ENCODE measurements around the gene CRACDL. TPM values are rescaled to one million over a fixed set of nuclear protein-coding genes. Genes with fewer than 3 reads are reported as not detected.

CRACDL gene
- total RNA-seq, 1 experiment from 2014 or later = 0.08 TPM

DNA sequence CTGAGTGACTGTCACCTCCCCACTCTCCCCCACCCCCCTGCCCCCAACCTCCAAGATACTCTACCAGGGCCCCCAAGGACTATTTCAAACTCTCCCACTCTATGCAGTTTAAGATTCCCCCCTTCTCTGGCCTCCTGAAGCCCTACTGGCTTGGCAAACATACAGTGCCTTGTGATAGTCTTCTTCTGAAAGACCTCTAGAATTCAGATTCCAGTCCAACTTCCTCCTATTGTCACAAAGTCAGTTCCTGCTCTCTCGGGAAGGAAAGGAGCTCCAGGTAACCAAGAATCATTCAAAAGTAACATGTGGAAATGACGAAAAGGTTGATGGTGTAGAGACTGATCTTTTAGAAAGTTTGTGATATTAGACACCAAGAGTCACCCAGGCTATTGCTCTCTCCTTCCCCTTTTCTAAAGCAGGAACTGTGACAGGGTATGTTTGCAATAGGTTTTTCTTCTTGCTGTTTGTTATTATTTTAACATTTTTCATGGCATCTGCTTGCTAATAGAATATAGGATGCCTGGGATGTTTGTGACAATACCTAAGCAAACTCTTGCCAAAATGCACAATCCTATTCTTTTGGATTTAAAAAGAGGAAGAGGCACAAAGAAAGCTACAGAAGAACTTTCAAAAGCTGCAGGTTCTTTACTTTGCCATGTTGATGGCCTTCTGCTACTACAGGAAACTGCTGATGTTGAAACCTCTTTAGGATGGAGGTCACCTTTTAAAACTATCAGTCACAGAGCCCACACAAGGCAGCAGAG is 111.6 kb downstream of the CRACDL start:
- DNase-seq (ENCODE audit: low spot score) = no peak

DNA sequence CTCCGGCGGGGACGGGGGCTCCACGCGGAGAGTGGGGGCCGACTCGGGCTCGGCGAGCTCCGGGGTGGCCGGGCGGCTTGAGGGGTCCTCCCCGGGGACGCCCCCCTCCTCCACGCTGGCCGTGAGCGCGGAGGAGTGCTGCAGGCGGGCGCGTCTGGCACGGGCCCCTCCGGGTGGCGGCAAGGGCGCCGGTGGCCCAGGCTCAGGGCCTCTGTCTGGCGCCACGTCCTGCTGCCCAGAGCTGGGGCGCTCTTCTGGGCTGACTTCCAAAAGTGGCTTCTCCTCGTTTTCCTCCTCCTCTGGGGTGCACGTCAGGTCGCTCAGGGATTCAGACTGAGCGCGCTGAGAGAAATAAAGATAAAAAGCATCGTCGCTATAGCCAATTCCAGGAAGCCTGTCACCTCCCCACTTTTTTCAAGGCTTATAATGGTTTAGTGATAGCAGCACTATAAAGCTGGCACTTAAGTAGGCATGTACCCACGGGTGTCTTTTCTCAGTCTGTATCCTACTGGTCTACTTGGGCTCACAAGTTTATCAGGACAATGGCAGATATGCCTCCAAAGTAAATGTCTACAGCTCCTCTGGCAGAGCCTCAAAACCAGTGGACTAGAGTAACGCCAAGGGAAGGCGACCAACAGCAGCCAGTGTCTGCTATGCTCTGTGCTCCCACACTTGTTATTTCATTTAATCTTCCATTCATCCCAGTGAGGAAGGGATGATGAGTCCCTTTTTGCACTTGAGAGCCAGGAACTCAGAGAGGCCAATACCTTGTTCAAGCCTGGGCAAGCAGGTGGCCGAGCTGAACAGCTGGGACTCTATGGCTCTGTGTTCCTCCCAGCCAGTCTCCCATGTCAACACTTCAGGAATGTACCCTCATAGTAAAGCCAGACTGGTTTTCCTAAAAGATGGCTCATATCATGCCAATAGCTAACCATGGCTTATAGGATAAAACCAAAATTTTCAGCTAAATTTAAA is 112.5 kb downstream of the CRACDL start:
- no peak for DNase-seq (ENCODE audit: low spot score)

DNA sequence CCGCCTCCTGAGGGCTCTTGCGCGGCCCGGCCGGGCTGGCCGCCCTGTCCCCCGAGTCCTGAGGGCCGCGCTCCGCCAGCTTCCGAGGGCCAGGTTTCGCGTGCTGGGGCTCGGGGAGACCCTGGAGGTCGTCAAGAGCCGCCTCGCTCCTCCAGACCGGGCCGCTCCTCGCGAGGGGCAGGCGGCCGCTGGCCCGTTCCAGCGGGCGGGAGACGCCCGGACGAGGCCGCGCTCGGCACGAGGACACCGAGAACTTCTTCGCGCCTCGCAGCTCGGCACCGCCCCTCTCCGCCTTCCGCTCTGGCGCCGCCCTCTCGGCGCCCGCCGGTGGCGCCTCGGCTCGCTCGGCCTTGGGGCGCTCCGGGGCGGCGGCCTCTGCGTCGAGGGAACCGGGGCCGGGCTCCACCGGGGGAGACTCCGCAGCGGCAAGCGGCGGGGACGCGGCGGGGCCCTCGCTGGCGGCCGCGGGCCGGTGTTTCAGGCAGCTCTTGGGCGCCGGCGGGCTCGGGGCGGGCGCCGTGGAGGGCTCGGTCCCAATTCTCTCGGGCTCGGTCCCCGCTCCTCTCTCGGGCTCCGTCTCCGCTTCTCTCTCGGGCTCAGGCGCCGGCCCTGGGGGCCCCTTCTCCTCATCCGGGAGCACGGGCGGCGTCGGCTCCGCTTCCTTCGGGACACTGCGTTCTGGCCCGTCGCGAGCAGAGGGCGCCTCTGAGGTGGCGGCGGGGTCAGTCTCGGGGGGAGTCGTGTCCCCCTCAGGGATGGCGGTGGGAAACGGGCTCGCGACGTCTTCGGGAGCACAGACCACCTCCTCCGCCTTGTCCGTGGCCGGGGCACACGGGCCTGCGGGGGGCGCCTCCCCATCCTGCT is 113.5 kb downstream of the CRACDL start:
- DNase-seq (ENCODE audit: low spot score) = no peak

DNA sequence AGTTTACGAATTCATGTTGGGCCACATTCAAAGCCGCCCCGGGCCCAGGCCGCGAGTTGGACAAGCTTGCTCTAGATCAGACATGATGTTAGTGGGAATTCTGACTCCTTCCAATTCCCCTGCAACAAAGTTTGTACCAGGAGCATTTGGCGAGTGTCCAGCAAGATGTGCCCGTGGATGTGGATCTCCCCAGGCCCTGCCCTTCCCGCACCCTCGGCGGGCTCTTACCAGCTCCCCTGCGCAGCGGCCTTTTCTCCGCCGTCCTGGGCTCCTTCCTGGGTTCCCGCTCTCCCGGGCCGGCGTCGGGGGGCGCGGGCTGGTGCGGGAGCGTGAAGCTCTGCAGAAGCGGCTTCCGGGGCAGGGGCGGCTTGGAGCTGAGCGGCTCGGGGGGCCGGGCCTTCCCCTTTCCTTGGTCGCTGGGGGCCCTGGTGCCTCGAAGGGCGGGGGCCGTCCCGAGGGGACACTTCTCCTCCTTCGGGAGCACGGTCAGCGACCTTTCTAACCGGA is 114.3 kb downstream of the CRACDL start:
- no peak for DNase-seq (ENCODE audit: low spot score)

DNA sequence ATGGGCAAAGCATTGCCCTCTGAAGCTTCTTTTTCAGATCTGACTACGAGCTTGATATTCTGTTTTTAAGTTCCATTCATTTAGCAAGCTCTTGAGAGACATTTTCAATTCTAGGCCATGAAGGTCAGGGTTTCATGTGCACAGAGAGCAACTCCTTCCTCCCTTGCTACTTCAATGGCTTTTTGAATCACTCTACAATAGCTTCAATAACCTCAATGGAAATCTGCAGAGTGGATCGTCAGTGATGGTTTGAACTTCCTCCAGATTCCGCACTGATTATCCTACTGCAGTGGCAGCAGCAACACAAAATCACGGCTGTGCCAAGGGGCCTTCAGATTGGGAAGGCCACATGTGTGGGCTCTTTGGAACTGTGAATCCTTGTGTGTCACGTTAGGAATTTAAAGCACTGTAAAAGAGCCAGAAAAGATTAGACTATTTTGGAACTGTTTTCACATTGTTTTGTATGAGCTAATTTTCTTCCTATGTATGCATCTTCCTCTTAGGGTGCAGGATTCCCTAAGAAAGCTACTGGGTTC is 116.7 kb downstream of the CRACDL start:
- no peak for DNase-seq (ENCODE audit: low spot score)

DNA sequence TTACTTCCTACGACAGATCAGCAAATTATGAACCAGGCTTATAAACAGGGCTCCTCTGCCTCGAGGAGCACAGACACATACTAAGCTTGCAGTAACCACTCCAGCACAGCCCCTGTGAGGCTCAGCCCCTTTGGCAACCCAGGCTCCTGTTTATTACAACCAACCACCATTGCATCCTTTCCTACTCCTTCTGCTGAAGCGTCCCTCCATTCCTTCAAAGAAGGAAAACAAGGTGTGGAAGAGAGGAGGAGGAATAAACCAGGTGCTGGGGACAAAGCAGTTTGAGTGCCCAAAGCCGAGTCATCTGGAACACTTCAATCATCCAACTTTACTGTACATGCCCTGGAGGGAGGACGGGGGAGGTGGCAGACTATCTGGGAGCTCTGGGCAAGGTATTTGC is 117.9 kb downstream of the CRACDL start:
- no peak for DNase-seq (ENCODE audit: low spot score)

DNA sequence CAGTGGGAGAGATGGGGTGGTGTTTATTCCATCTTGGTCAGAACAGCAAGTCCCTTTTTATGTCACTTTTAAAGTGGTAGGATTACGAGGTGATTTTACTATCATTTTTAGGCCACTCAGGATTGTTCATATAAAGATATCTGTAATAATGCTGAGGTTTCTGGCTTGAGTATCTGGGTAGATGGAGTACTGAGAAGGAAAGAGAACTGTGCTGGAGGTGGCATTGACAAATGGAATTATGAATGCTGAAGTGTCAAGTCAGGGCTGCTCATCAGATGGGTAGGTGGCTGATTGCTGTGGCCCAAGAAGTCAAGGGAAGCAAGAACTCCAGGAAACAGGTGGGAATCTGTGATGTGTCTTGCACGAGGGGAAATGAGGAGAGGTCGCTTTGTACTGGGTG is 119.7 kb downstream of the CRACDL start:
- no peak for DNase-seq (ENCODE audit: low spot score)

DNA sequence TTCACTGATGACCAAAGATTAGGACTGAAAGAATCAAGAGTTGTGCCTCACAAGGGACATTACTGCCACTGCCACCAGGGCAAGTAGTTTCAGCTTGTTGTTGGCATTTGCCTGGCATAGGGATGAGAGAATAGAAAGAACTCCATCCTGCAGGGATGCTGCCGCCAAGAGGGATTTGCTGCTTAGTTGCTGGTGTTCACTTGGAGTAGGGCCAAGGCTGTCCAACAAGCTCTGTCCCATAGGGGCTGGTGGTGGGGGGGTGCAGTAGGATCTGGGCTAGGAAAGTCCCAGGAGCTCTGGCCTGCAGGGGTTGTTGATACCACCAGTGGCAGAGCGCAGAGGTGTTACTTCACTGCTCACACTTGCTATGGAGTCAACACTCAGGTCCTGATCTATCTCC is 120.2 kb downstream of the CRACDL start:
- DNase-seq (ENCODE audit: low spot score) = no peak

DNA sequence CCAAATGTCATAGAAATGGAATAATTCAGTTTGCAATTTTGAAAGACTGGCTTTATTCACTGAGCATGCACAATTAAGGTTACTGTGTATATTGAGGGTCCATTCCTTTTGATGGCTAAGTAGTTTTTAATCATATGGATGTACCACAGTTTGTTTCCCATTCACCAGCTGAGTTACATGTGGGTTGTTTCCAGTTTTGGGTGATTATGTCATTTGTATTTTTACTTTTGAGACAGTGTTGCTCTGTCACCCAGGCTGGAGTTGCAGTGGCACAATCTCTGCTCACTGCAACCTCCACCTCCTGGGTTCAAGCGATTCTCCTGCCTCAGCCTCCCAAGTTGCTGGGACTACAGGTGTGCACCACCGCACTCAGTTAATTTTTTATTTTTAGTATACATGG is 124.3 kb downstream of the CRACDL start:
- no peak for DNase-seq (ENCODE audit: low spot score)

DNA sequence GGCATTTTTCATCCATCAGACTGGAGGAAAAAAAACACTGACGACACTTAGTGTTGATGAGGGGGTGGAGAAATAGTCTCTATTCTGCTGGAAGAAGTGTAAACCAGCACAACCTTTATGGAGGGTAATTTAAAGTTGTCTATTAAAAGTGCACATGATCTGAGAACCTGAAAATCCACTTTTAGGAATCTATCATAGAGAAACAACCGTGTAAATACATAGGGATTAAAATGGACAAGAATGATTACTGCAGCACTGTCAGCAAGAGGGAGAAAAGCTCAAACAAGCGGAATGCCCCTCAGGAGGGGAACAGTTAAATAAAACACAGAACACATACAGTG is 125.5 kb downstream of the CRACDL start:
- DNase-seq (ENCODE audit: low spot score) = no peak

DNA sequence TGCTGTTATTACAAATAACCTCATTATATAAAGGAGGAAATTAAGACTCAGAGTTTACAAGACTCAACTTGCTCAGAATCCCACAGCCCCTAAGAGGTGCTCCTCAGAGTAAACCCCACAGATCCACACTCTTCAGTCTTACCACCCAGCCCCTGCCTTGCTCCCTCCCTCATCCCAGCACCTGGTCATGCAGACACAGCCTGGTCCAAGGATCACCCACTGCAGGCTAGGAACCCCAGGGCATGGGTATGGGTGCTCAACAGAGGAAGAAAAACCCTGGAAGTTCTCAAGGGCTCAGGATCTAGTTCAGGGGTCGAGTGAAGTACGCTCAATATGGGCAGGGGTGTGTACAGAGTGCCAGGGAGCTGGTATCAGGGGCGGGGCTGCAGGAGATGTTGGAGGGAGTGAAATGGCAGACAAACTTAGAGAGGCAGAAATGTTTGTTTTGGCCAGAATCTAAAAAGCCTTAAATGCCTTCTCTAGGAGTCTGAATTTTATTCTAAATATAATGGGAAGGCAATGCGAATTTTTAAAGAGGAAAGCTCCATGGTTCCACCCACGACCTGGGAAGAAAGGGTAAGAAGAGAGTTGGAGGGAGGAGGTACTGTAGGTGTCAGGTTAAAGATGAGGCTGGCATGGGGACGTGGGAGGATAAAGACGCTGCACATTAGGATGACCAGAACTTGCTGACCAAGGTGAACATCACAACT is 126.0 kb downstream of the CRACDL start:
- DNase-seq (ENCODE audit: low spot score) = no peak

DNA sequence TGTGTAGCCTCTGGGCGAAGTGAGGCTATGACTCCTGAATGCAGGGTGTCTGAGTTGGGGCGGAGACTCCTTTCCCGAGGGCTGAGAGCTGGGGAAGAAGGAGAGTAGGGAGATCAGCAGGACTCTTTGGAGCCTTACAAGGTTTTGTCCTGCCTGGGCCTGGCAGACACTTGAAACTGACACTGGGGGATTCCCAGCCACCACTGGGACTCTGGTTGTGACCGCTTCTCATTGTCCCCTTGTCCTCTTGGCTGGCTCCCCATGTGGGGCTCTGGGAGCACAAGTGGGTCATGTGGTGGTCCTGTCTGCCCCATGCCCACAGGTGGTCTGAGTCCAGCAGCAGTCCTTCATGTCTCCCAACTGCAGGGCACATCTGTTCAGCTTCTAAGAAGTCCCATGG is 126.9 kb downstream of the CRACDL start:
- no peak for DNase-seq (ENCODE audit: low spot score)

DNA sequence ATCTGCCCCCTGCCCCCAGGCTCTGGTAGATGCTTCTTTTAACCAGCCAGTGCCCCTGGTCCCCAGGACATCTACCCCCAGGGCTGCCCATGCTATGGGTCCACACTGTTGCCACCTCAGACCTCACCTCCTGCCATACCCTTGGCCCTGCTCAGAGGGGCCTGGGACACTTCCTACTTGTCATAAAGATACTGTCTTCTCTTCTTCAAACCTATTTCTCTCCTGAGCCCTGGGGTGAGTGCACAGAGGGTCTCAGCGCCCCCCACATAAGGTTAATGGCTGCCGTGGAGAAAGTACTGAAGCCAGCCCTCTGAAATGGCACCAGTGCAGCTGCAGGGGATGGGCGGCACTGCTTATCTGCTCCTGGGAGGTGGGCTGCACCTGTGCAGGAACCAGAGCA is 127.5 kb downstream of the CRACDL start:
- no peak for DNase-seq (ENCODE audit: low spot score)

DNA sequence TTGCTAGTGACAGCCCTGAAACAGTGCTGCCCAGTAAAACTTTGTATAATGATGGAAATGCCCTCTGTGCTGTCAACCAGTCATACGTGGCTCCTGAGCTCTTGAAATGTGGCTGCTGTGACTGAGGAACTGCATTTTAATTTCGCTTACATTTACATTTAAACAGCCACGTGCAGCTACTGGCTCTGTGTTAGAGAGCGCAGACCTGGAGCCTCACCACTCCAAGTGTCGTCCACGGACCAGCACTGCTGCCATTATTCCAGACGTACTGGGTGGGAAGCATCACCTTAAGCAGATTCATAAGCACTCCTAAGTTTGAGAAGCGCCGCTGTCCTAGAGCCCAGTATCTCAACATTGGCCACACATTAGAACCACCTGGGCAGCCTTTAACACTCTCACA is 128.1 kb downstream of the CRACDL start:
- no peak for DNase-seq (ENCODE audit: low spot score)

DNA sequence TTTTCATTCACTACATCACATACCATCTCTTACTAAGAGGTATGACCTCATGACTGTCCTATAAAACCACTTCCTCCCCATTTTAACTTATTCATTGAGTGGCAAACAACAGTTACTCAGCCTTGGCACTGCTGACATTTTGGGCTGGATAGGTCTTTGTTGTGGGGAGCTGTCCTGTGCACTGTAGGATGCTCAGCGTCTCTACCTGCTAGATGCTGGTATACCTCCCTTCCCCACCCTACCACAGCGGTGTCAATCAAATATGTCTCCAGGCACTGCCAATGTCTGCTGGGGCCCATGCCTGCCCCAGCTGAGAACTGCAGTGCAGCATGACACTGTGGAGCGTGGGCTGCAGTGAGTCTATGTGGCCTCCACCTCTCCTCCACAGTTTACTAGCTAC is 128.8 kb downstream of the CRACDL start:
- DNase-seq (ENCODE audit: low spot score) = no peak

DNA sequence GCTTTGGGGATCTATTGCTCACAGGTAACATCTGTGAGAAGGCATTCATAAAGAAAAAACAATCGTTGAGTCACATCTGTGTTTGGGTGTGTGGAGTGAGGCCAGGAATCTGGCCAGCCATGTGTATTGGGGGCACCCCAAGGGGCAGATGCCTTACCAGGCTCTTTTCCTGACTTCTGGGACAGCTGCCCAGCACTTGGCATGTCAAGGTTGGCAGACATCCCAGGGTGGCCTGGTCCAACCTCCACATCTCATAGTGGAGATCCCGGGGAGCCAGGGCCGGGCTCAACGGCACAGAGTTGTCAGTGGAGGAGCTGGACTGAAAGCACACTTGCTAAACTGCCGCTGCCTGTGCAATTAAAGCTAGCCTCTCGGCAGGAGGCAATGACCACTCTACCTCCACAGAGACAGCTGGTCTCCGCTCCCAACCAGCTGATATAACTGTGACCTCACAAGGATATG is 129.8 kb downstream of the CRACDL start:
- peak; percentile 91 for DNase-seq (ENCODE audit: low spot score)

DNA sequence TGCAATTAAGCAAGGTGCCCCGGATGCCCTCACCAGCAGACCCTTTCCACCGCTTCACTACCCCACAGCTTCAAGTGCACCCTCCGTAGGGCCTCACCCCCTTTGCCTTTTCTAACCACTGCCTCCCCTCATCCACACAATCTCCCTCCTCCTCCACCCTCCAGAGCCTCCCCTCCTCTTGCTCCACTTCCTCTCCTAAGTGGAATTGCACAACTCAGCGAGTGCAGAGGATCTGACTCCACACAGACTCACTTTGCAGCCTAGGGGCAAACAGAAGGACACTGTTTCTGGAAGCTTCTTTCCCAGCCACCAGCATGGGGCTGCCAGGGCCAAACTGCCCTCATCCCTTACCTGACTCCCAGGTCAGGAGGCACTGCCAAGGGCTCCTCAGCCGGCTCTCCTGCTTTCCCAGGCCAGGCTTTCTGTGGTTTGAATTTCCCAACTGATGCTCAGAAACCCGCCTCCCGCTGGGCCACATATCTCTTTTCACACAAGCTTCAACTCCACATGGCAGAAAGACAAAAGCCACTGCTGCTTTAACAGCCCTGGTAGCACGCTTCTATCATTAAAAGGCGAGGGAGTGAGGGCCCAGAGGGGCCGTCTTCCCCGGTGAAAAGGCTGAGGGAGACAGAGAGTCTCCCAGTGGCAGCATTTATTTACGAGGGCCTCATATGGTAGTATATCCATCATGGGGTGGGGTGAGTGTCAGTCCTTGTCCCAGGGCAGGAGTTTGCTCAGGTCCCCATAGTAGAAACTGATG is 130.4 kb downstream of the CRACDL start:
- DNase-seq (ENCODE audit: low spot score) = peak; percentile 83

DNA sequence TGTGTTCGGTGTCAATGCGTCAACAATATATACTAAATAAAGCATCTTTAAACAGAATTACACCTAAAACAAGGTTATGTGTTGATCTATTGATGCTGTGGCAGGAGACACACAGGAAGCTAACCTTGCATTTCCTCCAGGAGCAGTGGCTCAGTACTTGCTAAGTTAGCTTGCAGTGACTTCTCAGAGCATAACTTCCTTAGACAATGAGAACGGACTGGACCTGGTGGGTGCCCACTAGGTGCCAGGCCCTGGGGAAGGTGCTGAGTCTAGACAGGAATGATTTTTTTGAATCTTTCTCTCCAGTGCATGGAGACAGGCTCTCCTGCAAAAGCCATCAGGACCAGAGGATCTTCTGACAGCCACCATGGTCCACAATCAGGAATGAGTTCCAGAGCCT is 131.3 kb downstream of the CRACDL start:
- no peak for DNase-seq (ENCODE audit: low spot score)

DNA sequence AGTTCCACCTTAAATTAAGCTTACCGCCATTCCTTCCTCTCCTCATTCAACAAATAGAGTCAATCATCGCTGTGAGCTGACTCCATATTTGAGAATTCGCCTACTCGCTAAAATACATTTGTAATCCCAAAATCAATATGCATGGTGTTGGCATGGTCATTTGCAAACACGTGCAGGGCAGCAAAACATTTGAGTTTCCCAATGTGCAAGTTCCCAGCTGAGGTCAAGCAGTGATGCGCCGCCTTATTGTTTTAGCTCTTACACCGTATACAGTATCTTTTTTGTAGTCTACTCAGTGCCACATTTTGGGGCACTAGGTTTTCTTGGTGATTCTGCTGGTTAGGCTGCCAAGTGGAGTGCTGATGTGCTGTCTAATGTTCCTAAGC is 131.8 kb downstream of the CRACDL start:
- no peak for DNase-seq (ENCODE audit: low spot score)

All from H4 (cell line).